HG02870 (cell line): ENCODE data around the gene VRK3.
"Not testable (repeated sequence)": the region's sequence is repeated elsewhere in the genome, so short reads cannot be mapped to it uniquely, and the experiment has no call there.

Experiments used
- ATAC-seq: cut with Tn5 transposase; IDR thresholded peaks from one replicate; pipeline ENCODE4 v1.9.1; 2021; ENCODE audit warnings: mild to moderate bottlenecking, moderate library complexity; ENCODE audit not compliant: unreplicated experiment

Gene VRK3

GRCh38 chr19:49988433-49988832, 36.7 kb downstream of the VRK3 start:
- ATAC-seq: no peak

DNA sequence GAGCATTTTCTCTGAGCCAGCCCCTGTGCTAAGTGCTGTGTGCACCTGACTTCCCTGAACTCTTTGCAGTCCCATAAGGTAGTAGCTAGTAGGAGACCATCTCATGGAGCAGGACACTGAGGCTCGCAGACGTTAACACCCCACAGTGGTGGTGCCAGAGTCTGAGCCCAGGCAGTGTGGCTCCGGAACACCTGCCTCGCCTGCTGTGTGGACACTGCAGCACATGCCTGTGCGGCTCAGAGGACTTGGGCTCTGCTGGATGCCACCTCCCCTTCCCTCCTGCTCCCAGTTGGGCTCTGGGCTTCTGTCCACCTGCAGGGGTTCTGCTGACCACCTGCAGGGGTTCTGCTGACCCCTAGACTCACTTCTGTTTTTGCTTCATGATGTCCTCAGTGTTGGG, 37.2 kb downstream of the VRK3 start:
- ATAC-seq: no peak

DNA sequence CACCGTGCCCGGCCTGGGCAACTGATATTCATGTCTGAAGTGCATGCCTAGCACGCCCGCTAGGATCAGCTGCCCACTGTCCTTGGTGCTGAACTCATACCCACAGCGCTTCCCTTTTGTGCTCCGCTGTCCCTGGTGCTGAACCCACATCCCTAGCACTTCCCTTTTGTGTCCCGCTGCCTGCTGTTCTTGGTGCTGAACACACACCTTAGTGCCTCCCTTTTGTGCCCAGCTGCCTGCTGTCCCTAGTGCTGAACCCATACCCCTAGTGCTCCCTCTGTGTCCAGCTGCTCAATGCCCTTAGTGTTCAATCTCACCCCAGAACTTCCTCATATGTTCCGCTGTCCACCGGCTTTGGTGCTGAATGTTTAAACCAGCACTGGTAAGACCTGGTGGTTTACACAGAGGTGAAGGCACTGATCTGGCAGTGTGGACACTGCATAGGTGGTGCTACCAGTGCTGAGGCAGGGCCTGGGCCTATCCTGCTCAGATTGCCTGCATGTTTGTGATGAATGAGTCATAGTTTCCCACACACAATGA, 37.9 kb downstream of the VRK3 start:
- no peak for ATAC-seq

DNA sequence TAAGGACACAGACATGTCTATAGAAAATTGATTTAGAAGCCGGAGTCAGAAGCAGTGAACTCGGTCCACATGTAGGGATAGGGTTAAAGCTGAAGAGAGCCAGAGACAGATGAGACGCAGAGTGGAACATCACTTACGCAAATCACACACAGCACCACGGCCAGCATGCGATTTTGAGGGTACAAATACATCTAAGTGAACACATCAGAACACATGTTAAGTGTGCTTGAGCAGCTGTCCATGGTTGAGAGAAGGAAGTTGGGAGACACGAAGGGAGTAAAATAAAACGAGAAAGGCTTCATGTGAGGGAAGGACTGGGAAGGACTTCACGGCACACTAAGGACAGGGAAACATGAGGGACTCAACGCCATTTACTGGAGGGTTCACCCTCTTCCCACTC, 38.8 kb downstream of the VRK3 start:
- ATAC-seq: no peak

DNA sequence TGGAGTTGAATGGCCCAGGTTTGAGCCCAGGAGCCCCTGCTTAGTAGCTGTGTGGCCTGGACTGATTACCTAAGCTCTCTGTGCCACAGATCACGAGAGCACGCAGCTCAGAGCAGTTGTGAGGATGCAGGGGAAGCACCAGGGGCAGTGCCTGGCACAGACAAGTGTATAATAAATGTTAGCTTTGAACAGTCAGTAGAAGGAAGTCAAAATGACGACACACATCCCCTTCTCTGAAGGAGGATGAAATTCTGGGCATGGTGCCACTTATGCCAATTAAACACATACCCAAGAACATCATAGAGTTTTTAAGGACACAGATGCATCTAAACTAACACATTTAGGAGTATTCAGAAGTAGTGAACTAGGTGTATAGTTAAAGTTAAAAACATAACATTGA, 39.3 kb downstream of the VRK3 start:
- no peak for ATAC-seq

GRCh38 chr19:49984491-49984890, 40.7 kb downstream of the VRK3 start:
- no peak for ATAC-seq

GRCh38 chr19:49983645-49984229, 41.4 kb downstream of the VRK3 start:
- ATAC-seq: no peak

DNA sequence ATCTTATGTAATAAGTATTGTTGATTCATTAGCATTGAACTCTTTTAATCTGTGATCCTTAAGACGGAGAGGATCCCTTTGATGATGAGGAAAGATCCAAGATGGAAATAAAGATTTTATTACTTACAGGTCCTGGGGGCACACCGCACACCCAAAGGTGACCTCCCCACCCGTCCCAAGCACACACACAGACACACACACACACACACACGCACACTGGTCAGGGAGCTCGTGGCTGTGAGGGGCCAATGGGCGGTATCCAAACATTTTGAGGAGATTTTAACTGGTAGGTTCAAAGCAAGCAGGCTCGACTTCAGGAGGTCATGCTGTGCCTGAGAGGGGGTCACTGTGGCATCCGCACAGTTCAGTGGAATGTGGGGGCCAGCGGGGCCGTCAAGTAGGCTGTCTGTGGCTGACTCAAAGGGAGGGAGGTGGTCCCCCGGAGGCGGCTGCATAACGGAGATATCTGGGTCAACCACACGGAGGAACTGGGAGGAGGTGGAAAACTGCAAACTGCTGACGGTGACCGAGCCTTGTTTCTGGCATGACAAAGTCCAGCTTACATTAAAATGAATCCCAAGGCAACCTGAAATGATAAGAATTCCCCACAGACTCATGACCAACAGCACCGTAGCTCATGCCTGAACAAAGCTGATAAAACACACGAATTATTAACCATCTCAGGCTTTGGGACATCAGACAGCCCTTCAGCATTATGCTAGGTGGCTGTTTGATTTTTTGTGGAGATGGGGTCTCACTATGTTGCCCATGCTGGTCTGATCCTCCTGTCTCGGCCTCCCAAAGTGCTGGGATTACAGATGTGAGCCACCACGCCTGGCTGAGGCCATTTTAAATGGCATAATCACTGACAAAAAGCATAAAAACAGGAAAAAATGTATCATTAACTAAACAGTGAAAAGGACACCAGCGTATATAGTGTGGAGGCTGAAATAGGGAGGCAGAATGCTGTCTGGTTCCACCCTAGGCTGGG, 43.3 kb downstream of the VRK3 start:
- no peak for ATAC-seq

DNA sequence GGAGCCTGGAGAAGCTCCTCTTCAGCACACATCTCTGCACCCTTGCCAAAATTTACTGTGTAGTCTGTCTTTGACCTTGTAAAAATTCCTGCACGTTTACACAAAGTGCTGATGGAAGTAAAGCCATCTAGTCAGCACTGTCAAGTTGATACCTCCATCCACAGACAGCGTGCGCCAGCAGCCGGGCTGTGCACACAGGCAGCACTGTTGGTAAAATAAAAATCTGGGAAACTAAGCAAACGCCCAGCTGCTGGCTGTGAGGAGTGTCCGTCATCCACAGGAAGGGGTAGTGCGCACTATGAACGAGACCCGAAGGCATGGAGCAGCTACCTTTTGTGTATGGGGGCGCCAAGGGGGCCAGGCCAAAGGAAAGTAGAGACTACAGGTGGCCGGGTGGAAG, 46.8 kb downstream of the VRK3 start:
- ATAC-seq: no peak

DNA sequence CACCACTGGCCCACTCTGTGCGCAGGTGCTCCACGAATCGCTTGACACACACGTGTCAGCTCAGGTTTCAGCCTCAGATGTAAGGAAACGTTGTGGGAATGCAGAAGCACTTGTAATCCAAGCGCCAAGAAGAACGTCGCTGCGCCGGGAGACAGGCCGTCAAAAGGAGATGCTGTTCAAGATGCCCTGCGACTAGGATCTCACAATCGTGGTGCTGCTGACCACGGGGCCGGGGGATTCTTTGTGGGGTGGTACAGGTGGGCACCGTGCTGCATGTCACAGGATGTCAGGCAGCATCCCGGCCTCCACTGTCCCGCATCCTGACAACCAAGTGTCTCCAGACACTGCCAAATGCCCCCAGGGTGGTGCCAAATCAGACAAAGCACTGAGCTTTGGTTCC, 47.3 kb downstream of the VRK3 start:
- no peak for ATAC-seq

DNA sequence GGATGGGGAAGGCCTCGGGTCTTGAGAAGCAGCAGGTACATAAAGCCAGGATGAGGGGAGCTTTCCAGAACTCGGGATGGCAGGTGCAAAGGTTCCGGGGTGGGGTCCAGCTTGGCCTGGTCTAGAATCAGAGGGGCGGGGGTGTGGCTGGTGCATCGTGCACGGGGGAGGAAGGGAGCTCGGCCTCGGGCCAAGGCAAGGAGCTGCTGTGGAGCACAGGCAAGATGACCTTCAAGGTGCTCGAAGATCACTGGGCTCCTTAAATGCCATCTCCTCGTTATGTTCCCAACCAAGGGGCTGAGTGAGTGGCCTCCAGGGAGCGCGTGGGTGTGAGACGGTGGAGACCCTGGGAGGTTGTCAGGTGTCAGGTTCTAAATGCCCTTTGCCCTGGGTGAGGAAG, 48.1 kb downstream of the VRK3 start:
- ATAC-seq: no peak

GRCh38 chr19:49976496-49976895, 48.7 kb downstream of the VRK3 start:
- no peak for ATAC-seq

DNA sequence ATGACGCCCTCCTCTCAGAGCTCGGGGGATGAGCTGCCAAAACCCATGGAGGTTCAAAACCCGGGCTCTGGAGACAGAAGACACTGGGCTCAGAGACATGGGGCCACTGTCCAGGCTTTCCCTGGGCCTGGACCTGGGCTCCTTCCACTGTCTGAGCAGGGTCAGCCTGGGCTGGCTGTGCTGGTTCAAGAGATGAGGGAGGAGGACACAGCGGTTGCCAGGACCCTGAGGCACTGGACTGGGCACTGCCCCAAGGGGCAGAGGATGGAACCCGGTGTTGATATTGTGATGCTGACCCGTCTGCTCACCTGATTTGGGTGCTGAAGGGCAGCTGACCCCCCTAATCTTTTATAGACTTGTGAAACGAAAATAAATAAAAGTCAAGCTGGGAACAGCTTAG, 50.1 kb downstream of the VRK3 start:
- ATAC-seq: no peak

- ATAC-seq: no peak
These were observed 51.2 kb downstream of the VRK3 start for GRCh38 chr19:49973987-49974386.

DNA sequence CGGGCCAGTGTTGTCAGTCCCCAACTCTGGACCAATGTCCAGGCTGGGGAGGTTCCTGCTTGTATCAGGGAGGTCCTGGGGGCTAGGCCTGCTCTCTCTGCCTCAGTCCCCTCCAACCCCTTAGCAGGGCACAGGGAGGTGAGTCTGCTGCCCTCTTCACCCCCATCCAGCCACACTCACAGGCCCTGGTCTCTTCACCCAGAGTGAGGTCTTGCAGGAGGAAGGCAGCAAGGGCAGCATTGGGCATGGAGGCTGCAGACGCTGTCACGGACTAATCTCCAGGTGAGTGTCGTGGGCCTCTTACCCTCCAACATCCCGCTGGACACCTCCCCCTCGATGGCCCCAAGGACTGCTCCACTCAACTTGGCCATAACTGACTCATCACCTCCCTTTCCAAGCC, 52.3 kb downstream of the VRK3 start:
- no peak for ATAC-seq

DNA sequence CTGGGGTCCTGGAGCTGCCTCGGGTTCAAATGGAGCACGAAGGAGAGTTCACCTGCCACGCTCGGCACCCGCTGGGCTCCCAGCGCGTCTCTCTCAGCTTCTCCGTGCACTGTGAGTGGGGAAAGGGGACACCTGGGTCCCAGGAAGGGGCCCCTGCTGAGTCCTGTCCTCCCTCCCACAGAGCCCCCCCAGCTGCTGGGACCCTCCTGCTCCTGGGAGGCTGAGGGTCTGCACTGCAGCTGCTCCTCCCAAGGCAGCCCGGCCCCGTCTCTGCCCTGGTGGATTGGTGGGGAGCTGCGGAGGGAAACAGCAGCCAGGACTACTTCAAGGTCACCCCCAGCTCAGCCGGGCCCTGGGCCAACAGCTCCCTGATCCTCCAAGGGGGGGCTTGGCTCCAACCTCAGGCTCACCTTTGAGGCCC, 53.2 kb downstream of the VRK3 start:
- no peak for ATAC-seq

DNA sequence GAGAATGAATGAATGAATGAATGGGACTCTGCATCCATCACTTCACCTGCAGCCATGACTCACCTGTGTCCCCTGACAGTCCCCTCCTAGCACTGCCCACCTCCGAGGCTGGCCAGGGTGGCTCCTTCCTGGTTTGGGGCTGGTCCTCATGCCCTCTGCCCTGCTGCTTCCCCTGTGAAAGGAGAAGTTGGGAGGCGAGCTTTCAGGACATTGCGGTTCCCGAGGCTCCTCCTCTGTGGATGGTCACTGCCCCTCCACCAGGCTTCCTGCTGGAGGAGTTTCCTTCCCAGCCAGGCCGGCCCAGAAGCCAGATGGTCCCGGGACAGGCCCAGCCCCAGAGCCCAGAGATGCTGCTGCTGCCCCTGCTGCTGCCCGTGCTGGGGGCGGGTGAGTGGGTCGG, 55.8 kb downstream of the VRK3 start:
- ATAC-seq: not testable (repeated sequence)

DNA sequence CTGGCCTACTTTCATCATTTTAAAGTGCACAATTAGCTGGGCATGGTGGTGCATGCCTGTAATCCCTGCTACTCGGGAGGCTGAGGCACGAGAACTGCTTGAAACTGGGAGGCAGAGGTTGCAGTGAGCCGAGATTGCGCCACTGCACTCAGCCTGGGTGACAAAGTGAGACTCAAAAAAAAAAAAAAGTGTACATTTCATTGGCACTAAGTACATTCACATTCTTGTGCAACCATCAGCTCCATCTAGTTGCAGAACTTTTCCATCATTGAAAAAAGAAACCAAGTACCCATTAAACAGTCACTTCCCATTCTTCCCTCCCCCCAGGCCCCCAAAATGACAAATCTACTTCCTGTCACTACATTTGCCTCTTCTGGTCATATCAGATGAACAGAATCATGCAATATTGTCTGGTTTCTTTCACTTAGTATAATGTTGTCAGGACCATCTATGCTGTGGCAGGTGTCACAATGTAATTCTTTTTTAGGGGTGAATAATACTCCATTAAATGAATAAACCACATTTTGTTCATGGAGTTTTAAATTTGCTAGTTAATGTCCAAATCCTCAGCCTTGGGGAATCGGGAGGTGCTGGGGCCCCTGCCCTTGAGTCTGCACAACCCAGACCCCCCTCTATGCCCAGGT, 56.8 kb downstream of the VRK3 start:
- no peak for ATAC-seq

DNA sequence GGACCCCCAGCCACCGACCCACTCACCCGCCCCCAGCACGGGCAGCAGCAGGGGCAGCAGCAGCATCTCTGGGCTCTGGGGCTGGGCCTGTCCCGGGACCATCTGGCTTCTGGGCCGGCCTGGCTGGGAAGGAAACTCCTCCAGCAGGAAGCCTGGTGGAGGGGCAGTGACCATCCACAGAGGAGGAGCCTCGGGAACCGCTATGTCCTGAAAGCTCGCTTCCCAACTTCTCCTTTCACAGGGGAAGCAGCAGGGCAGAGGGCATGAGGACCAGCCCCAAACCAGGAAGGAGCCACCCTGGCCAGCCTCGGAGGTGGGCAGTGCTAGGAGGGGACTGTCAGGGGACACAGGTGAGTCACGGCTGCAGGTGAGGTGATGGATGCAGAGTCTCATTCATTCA, 64.2 kb downstream of the VRK3 start, which contains the start of gene SIGLEC11:
SIGLEC11 (minus strand) TSS at position 193 of the 400 bp plus-strand sequence; CDS start at position 102, 91 bp downstream.
- ATAC-seq: not testable (repeated sequence)

DNA sequence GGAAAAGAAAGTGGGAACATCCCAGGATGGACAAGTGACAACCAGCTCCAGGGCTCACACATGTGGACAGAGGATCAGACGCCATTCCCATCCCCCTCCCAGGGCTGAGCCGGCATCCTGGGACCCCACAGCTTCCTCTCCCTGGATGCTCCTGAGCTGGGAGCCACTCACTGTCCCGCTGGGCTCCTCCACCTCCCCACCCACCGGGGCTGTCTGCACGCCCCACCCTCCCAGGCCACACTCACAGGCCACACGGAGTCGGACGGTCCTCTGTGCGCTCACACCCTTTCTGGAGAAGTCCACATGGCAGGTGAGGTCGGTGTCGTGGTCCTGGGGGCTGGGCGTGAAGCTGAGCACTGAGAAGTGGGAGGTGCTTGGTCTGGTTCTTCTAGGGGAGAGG, 65.3 kb downstream of the VRK3 start:
- ATAC-seq: not testable (repeated sequence)

DNA sequence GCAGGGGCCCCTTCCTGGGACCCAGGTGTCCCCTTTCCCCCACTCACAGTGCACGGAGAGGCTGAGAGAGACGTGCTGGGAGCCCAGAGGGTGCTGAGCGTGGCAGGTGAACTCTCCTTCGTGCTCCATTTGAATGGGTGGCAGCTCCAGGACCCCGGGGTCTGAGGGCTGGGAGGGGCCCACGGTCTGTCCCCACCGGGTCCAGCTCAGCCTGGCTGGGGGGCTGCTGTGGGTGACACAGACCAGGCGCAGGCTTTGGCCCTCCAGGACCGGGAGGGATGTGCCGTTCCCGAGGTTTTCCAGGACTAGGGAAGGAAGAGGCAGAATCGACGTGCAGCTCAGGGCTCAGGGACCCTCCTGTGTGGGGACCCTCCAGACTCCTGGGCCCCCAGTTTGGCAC, 66.6 kb downstream of the VRK3 start:
- not testable (repeated sequence) for ATAC-seq
